Heart left ventricle (tissue), 16 donors: ENCODE data around the gene TMEM91. TPM values are rescaled to one million over a fixed set of nuclear protein-coding genes. Genes with fewer than 3 reads are reported as not detected.
"Not testable (repeated sequence)": the region's sequence is repeated elsewhere in the genome, so short reads cannot be mapped to it uniquely, and the experiment has no call there.

Experiments
- ATAC-seq, 4 donors: fragments of 200-7000 bp; cut with Tn5 transposase; one replicate each; pipeline ENCODE4 v1.9.1; 2020 to 2022; ENCODE audit warnings: moderate library complexity in 4 of 4, mild to moderate bottlenecking in 3 of 4, moderate number of reproducible peaks in 1 of 4
- DNase-seq, 5 donors: peaks; one replicate each; pipeline ENCODE4 v3.0.0-alpha.2; 2020
- H3K27ac ChIP-seq, 12 donors: fragments of 200-600 bp; sonication (generic) in 4 of 12; one replicate each; pipeline versions ENCODE4 v1.5.0 to v1.8.0; 2016 to 2022; ENCODE audit warnings: mild to moderate bottlenecking in 2 of 12
- H3K27me3 ChIP-seq, 9 donors: fragments of 200-600 bp; sonication (generic) in 2 of 9; one replicate each; pipeline versions ENCODE4 v1.5.1 to v1.8.0; 2016 to 2022; ENCODE audit warnings: mild to moderate bottlenecking in 3 of 9
- H3K36me3 ChIP-seq, 9 donors: fragments of 200-600 bp; sonication (generic) in 2 of 9; one replicate each; pipeline versions ENCODE4 v1.5.0 to v1.8.0; 2018 to 2022; ENCODE audit warnings: mild to moderate bottlenecking in 2 of 9
- H3K4me1 ChIP-seq, 12 donors: fragments of 200-600 bp; sonication (generic) in 4 of 12; one replicate each; pipeline versions ENCODE4 v1.5.0 to v1.8.0; 2016 to 2022; ENCODE audit warnings: mild to moderate bottlenecking in 3 of 12
- H3K4me3 ChIP-seq, 12 donors: fragments of 200-600 bp; sonication (generic) in 4 of 12; one replicate each; pipeline versions ENCODE4 v1.5.0 to v1.8.0; 2017 to 2022; ENCODE audit warnings: mild to moderate bottlenecking in 9 of 12, moderate library complexity in 4 of 12
- H3K9me3 ChIP-seq, 12 donors: fragments of 200-600 bp; sonication (generic) in 4 of 12; one replicate each; pipeline versions ENCODE4 v1.5.0 to v1.8.0; 2016 to 2022; ENCODE audit warnings: mild to moderate bottlenecking in 1 of 12
- POLR2A ChIP-seq, 2 donors: fragments of 450-650 bp; IDR thresholded peaks; one replicate each; pipeline ENCODE4 v1.6.1; 2017; ENCODE audit warnings: antibody characterized with exemption in 2 of 2, mild to moderate bottlenecking in 2 of 2, moderate library complexity in 2 of 2
- WGBS, 4 donors: extraction: QIAGEN DNeasy Blood & Tissue Kit in 2 of 4; methylation state at CpG; one replicate each; pipeline versions ENCODE4 v1.1.5 to v1.1.7; 2013 to 2018; 5-methylcytosine and 5-hydroxymethylcytosine counted together
- intact Hi-C, 10 donors: fragments of 100-400 bp; cut with DNase I; formaldehyde crosslinking; loops; one replicate each; pipeline versions ENCODE4 v1.11.1 to v1.14.2; 2022
- polyA plus RNA-seq, 2 donors: library from polyadenylated mRNA; stranded (reverse); fragments of 200-250 nt; gene quantifications; one replicate each; pipeline ENCODE4 v1.2.3, GENCODE V29; 2013
- total RNA-seq, 9 donors: library from RNA; depleted of rRNA in 2 of 9; stranded (reverse); fragments of >200 nt in 2 of 9; fragmentation: NEBNext Ultra II Directional in 3 of 9; extraction: Animal tissue kit (Norgen Biotek cat#: 25700) in 3 of 9; gene quantifications; one replicate each; pipeline versions ENCODE4 v1.1.0 to v1.2.4, GENCODE V29; 2016 to 2023
- TF ChIP-seq, protein P1 (sequence below), 12 donors: fragments of 200-600 bp; sonication (generic) in 4 of 12; IDR thresholded peaks; one replicate each; pipeline versions ENCODE4 v1.5.0 to v1.8.0; 2018 to 2022; ENCODE audit warnings: antibody characterized with exemption in 12 of 12, mild to moderate bottlenecking in 5 of 12
- donor health status: ischemic (EF 13 %, LVEDD 7.1; RV severe dilation, severe dysfunction).
- donor health status: healthy with polysubstance abuse.
- donor health status: DM: no; HTN: yes; CAD: no.
- donor health status: DM: no; HTN: no; CAD: no.
- donor health status: ischemic (EF 25% LVEDD 6.9; RV normal size, moderate dysfunction).
- donor health status: ischemic (EF 25% LVEDD 5.7; RV mildly dilated, moderate dysfunction).
- donor health status: healthy.
- donor health status: DM: yes; HTN: yes; CAD: no.
- donor health status: ischemic (EF 35%, LVEDD 5.7; RV mildly dilated, moderate dysfunction).
- donor health status: nonischemic (EF 11% LVEDD 7.7; RV severe dilation, severe dysfunction).
- donor health status: DM: yes; HTN: yes; CAD: no.
- donor health status: PGD.
- donor health status: ischemic (EF 29% LVEDD 5.4; RV normal size, mild dysfunction).
- donor health status: nonischemic (EF 23%, LVEDD 6.1; RV moderate dilation, normal function).

Gene TMEM91
- total and polyA plus RNA-seq, 11 donors, result 1.0 to 6.7 (median 2.5) TPM

DNA sequence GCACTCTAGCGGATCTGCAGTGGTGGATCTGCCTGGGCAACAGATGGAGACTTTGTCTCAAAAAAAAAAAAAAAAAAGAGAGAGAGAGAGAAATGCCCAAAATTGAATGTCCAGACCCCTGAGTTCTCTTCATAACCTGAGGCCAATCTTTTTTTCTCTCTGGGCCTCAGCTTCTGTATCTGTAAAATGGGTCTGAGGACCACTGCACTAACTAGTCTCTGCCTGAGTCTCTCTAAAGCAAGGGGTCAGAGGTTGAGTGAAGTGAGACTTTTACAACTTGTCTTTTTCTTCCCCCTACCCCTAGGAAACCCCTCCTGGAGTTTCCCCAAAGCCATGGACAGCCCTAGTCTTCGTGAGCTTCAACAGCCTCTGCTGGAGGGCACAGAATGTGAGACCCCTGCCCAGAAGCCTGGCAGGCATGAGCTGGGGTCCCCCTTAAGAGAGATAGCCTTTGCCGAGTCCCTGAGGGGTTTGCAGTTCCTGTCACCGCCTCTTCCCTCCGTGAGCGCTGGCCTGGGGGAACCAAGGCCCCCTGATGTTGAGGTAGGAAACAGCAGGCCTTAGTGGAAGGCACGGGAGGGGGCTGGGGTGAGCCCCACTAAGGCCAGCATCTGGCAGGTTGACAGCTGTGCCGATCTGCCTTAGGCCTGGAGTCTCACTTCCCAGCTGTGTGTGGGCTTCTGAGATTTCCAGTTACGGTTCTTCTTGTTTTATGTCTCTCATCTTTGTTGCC is 1.8 kb downstream of the TMEM91 start:
- H3K27me3 ChIP-seq, result no peaks in the 10 kb centered on the region
- WGBS, 4 donors, result 43 to 50% (median 46%) methylated on average over 9 of the region's 9 CpGs
- DNase-seq, result no peak
- H3K27ac ChIP-seq, result peak overlapping the region in 3 of 12 donors; percentile 19 to 73 (median 58)
- intact Hi-C loops, result no loop called here
- no peak overlapping the region for H3K4me3 ChIP-seq
- H3K4me1 ChIP-seq, result peaks cover 0 to 47% (median 20%) of the 10 kb centered on the region in 12 donors
- H3K36me3 ChIP-seq, result peaks cover 0 to 11% (median 4%) of the 10 kb centered on the region in 9 donors
- H3K9me3 ChIP-seq, result no peaks in the 10 kb centered on the region
- TF ChIP-seq, protein P1, sequence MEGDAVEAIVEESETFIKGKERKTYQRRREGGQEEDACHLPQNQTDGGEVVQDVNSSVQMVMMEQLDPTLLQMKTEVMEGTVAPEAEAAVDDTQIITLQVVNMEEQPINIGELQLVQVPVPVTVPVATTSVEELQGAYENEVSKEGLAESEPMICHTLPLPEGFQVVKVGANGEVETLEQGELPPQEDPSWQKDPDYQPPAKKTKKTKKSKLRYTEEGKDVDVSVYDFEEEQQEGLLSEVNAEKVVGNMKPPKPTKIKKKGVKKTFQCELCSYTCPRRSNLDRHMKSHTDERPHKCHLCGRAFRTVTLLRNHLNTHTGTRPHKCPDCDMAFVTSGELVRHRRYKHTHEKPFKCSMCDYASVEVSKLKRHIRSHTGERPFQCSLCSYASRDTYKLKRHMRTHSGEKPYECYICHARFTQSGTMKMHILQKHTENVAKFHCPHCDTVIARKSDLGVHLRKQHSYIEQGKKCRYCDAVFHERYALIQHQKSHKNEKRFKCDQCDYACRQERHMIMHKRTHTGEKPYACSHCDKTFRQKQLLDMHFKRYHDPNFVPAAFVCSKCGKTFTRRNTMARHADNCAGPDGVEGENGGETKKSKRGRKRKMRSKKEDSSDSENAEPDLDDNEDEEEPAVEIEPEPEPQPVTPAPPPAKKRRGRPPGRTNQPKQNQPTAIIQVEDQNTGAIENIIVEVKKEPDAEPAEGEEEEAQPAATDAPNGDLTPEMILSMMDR (IDR thresholded peaks at IDR 0.05), result peak in 3 of 12 donors; percentile 8 to 15 (median 12)
- no peak for TF ChIP-seq POLR2A (IDR thresholded peaks at IDR 0.05)
- ATAC-seq, result peak in 1 of 4 donors; percentile 19

DNA sequence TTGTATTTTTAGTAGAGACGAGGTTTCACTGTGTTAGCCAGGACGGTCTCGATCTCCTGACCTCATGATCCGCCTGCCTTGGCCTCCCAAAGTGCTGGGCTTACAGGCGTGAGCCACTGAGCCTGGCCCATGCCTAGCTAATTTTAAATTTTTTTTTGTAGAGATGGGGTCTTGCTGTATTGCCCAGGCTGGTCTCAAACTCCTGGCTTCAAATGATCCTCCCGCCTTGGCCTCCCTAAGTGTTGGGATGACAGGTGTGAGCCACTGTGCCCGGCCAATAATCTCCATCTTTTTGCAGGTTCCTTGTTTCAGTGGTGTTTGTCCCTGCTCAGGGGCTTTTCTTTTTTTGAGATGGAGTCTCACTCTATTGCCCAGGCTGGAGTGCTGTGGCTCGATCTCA is 5.2 kb downstream of the TMEM91 start:
- H3K9me3 ChIP-seq, ATAC-seq, DNase-seq, H3K4me3 ChIP-seq, intact Hi-C loops, H3K27me3 ChIP-seq, H3K27ac ChIP-seq: not testable (repeated sequence)
- 96 to 97% (median 96%) methylated on average over 8 of the region's 8 CpGs for WGBS, 4 donors
- H3K4me1 ChIP-seq, result peaks cover 0 to 25% (median under 1%) of the 10 kb centered on the region in 12 donors
- H3K36me3 ChIP-seq, result peaks cover 0 to 26% (median 4%) of the 10 kb centered on the region in 9 donors

DNA sequence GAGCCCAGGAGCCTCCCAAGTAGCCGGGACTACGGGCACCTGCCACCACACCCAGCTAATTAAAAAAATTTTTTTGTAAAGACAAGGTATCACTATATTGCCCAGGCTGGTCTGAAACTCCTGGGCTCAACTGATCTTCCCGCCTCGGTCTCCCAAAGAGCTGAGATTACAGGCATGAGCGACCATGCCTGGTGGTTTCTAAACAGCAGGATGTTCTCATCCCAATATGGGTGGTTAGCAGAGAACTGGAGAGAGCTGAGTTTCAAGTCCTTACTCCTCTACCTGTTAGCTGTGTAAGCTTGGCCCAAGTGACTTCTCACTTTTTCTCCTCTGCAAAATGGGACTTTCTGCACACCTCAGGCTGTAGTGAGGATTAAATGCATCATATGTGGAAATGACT is 8.0 kb downstream of the TMEM91 start:
- no peak for TF ChIP-seq POLR2A (IDR thresholded peaks at IDR 0.05)
- TF ChIP-seq, protein P1 (IDR thresholded peaks at IDR 0.05), result no peak
- no peak overlapping the region for H3K27ac ChIP-seq
- H3K4me3 ChIP-seq, result no peak overlapping the region
- no peaks in the 10 kb centered on the region for H3K9me3 ChIP-seq
- intact Hi-C loops, result no loop called here
- DNase-seq, result no peak
- ATAC-seq, result no peak
- H3K36me3 ChIP-seq, result peaks cover 0 to 39% (median 16%) of the 10 kb centered on the region in 9 donors
- no peaks in the 10 kb centered on the region for H3K27me3 ChIP-seq
- peaks cover 0 to 11% (median 0%) of the 10 kb centered on the region in 12 donors for H3K4me1 ChIP-seq
- WGBS, 4 donors, result 92 to 95% (median 93%) methylated on average over 3 to 5 of the region's 5 CpGs

DNA sequence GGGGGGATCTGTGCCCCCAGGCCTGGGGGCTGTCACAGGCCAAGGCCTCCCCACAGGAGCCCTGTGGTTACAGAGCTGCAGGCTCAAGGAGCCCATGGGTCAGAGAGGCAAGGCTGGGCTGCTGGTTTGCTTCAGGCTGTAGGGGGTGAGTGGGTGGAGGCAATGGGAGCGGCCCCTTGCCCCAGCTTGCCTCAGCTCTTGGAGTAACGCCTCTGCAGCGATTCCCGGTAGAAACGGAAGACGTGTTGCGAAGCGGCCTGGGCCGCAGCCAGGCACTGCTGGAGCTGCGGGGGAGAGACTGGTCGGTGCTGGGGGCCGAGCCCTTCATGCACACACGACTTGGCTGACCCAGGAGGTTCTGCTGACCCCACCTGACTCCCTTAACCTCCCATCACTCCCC is 10.1 kb downstream of the TMEM91 start:
- Histone ChIP-seq H3K9me3 (no peaks in the 10 kb centered on the region), H3K27me3 (no peaks in the 10 kb centered on the region), H3K4me1 (no peaks in the 10 kb centered on the region), H3K4me3 (no peak overlapping the region), H3K36me3 (peaks cover 0 to 60% (median 33%) of the 10 kb centered on the region in 9 donors), H3K27ac (no peak overlapping the region)
- DNase-seq (peak in 1 of 5 donors; percentile 42), ATAC-seq (peak in 2 of 4 donors; percentile 11 to 66)
- WGBS, 4 donors, result 81 to 89% (median 86%) methylated on average over 13 of the region's 13 CpGs
- TF ChIP-seq, protein P1 (IDR thresholded peaks at IDR 0.05), result no peak
- no peak for TF ChIP-seq POLR2A (IDR thresholded peaks at IDR 0.05)
- intact Hi-C loops, result no loop called here
